WTC11 (cell line): Measurements from ENCODE around the gene SUSD1.

Source experiments
- CBFB ChIP-seq: sonication (generic); formaldehyde crosslinking; IDR thresholded peaks from 2 replicates; pipeline ENCODE4 v1.8.1; 2022; ENCODE audit warnings: mild to moderate bottlenecking, low read depth, missing genetic modification reagents
- ZBTB21 ChIP-seq: sonication (generic); formaldehyde crosslinking; IDR thresholded peaks from 2 replicates; pipeline ENCODE4 v1.8.1; 2023; ENCODE audit warnings: mild to moderate bottlenecking, missing genetic modification reagents, borderline replicate concordance
- ZNF232 ChIP-seq: sonication (generic); formaldehyde crosslinking; IDR thresholded peaks from 2 replicates; pipeline ENCODE4 v1.8.0; 2022; ENCODE audit warnings: mild to moderate bottlenecking, missing genetic modification reagents
- TF ChIP-seq, protein P1 (sequence below): fragments of 200-600 bp; IDR thresholded peaks from 2 replicates; pipeline ENCODE4 v1.8.0; 2022; ENCODE audit warnings: antibody characterized with exemption
- TF ChIP-seq, protein P2 (sequence below): sonication (generic); formaldehyde crosslinking; IDR thresholded peaks from 2 replicates; pipeline ENCODE4 v1.8.0; 2022; ENCODE audit warnings: mild to moderate bottlenecking, missing genetic modification reagents
- TF ChIP-seq, protein P3 (sequence below): sonication (generic); formaldehyde crosslinking; IDR thresholded peaks from 2 replicates; pipeline ENCODE4 v1.8.1; 2023; ENCODE audit warnings: mild to moderate bottlenecking, moderate library complexity, missing genetic modification reagents

DNA sequence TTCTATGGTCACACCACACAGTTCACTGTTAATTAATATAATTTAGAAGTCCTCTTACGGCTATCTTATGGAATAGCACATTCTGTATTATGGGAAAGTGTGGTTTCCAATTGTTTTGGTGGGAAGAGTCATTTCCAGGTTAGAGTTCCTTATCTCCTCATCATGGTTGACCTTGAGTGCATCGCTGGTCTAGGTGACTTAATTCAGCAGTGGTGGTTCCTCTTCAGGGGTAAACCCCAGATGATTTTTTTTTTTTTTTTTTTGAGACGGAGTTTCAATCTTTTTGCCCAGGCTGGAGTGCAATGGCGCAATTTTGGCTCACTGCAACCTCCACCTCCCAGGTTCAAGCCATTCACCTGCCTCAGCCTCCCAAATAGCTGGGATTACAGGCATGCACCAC lies 171.6 kb downstream of the SUSD1 start:
- TF ChIP-seq, protein P1, sequence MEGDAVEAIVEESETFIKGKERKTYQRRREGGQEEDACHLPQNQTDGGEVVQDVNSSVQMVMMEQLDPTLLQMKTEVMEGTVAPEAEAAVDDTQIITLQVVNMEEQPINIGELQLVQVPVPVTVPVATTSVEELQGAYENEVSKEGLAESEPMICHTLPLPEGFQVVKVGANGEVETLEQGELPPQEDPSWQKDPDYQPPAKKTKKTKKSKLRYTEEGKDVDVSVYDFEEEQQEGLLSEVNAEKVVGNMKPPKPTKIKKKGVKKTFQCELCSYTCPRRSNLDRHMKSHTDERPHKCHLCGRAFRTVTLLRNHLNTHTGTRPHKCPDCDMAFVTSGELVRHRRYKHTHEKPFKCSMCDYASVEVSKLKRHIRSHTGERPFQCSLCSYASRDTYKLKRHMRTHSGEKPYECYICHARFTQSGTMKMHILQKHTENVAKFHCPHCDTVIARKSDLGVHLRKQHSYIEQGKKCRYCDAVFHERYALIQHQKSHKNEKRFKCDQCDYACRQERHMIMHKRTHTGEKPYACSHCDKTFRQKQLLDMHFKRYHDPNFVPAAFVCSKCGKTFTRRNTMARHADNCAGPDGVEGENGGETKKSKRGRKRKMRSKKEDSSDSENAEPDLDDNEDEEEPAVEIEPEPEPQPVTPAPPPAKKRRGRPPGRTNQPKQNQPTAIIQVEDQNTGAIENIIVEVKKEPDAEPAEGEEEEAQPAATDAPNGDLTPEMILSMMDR, result no peak
- no peak for TF ChIP-seq CBFB (CRISPR knock-in tag)
- TF ChIP-seq, protein P2, sequence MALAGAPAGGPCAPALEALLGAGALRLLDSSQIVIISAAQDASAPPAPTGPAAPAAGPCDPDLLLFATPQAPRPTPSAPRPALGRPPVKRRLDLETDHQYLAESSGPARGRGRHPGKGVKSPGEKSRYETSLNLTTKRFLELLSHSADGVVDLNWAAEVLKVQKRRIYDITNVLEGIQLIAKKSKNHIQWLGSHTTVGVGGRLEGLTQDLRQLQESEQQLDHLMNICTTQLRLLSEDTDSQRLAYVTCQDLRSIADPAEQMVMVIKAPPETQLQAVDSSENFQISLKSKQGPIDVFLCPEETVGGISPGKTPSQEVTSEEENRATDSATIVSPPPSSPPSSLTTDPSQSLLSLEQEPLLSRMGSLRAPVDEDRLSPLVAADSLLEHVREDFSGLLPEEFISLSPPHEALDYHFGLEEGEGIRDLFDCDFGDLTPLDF (CRISPR knock-in tag), result no peak
- TF ChIP-seq, protein P3, sequence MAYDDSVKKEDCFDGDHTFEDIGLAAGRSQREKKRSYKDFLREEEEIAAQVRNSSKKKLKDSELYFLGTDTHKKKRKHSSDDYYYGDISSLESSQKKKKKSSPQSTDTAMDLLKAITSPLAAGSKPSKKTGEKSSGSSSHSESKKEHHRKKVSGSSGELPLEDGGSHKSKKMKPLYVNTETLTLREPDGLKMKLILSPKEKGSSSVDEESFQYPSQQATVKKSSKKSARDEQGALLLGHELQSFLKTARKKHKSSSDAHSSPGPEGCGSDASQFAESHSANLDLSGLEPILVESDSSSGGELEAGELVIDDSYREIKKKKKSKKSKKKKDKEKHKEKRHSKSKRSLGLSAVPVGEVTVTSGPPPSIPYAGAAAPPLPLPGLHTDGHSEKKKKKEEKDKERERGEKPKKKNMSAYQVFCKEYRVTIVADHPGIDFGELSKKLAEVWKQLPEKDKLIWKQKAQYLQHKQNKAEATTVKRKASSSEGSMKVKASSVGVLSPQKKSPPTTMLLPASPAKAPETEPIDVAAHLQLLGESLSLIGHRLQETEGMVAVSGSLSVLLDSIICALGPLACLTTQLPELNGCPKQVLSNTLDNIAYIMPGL, result no peak
- no peak for TF ChIP-seq ZNF232
- TF ChIP-seq ZBTB21 (CRISPR knock-in tag), result no peak
